HEK293T (cell line): ENCODE data around the gene TMC1.

Experiments
- CTCF ChIA-PET: fragments of 350-600 bp; formaldehyde crosslinking; extraction: SDS; loops from one replicate; lab custom pipeline; 2021; ENCODE audit warnings: antibody characterized with exemption, inconsistent platforms; lab: Yijun Ruan, JAX
- POLR2A ChIA-PET: fragments of 350-600 bp; formaldehyde crosslinking; extraction: SDS; loops from one replicate; lab custom pipeline; 2020; ENCODE audit warnings: antibody characterized with exemption, inconsistent platforms; lab: Yijun Ruan, JAX
- DNase-seq: peaks from one replicate; pipeline ENCODE4 v3.0.0; 2012; ENCODE audit warnings: mixed read lengths; ENCODE audit errors: extremely low spot score
- ARNT ChIP-seq: fragments of 450-650 bp; IDR thresholded peaks from 2 replicates; pipeline ENCODE4 v1.6.1; 2017; ENCODE audit warnings: mild to moderate bottlenecking
- BHLHE40 ChIP-seq: fragments of 450-650 bp; IDR thresholded peaks from 2 replicates; pipeline ENCODE4 v1.6.1; 2016; ENCODE audit warnings: mild to moderate bottlenecking, moderate library complexity, borderline replicate concordance
- CTBP1 ChIP-seq: fragments of 450-650 bp; IDR thresholded peaks from 2 replicates; pipeline ENCODE4 v1.6.1; 2016; ENCODE audit warnings: borderline replicate concordance
- ELF4 ChIP-seq: fragments of 450-650 bp; IDR thresholded peaks from 2 replicates; pipeline ENCODE4 v1.6.1; 2017; ENCODE audit warnings: antibody characterized with exemption
- FOXA1 ChIP-seq: fragments of 450-650 bp; IDR thresholded peaks from 2 replicates; pipeline ENCODE4 v1.6.1; 2016; ENCODE audit warnings: mild to moderate bottlenecking
- FOXK2 ChIP-seq: fragments of 450-650 bp; IDR thresholded peaks from 2 replicates; pipeline ENCODE4 v1.6.1; 2016; ENCODE audit warnings: mild to moderate bottlenecking
- FOXM1 ChIP-seq: fragments of 450-650 bp; IDR thresholded peaks from 2 replicates; pipeline ENCODE4 v1.6.1; 2017; ENCODE audit warnings: mild to moderate bottlenecking, borderline replicate concordance
- HDGF ChIP-seq: fragments of 450-650 bp; IDR thresholded peaks from 2 replicates; pipeline ENCODE4 v1.6.1; 2017; ENCODE audit warnings: antibody characterized with exemption, borderline replicate concordance
- L3MBTL2 ChIP-seq: fragments of 450-650 bp; conservative IDR thresholded peaks from 2 replicates; pipeline ENCODE4 v1.6.1; 2016; ENCODE audit warnings: mild to moderate bottlenecking
- LEF1 ChIP-seq: fragments of 450-650 bp; IDR thresholded peaks from 2 replicates; pipeline ENCODE4 v1.6.1; 2017; ENCODE audit warnings: mild to moderate bottlenecking, borderline replicate concordance
- NFRKB ChIP-seq: fragments of 450-650 bp; IDR thresholded peaks from 2 replicates; pipeline ENCODE4 v1.6.1; 2016; ENCODE audit warnings: mild to moderate bottlenecking, moderate library complexity
- SP1 ChIP-seq: fragments of 450-650 bp; IDR thresholded peaks from 2 replicates; pipeline ENCODE4 v1.6.1; 2017
- SUZ12 ChIP-seq: fragments of 450-650 bp; IDR thresholded peaks from 2 replicates; pipeline ENCODE4 v1.6.1; 2016; ENCODE audit warnings: mild to moderate bottlenecking
- TARDBP ChIP-seq: fragments of 450-650 bp; IDR thresholded peaks from 2 replicates; pipeline ENCODE4 v1.6.1; 2016
- ZNF384 ChIP-seq: fragments of 450-650 bp; IDR thresholded peaks from 2 replicates; pipeline ENCODE4 v1.6.1; 2016
- TF ChIP-seq, protein P1 (sequence below): fragments of 450-650 bp; IDR thresholded peaks from 2 replicates; pipeline ENCODE4 v1.6.1; 2016

Gene TMC1

DNA sequence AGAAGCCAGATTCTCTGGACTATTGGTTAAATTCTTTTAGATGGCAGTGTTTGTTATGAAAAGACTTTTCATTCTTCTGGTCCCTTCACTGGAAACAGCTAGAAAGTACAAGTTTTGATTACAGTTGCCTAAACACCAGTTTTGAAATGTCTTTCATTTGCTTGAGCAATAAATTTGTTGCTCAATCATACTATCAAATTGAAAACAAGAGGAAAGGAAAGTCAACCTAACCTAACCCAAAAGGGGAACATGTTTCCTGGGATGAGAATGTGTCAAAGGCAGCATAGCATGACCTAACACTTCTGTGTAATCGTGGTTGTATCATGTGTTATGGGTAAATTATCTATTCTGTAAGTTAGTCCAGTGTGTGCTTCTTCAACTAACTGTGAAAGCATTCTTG, 213.2 kb downstream of the TMC1 start:
- TF ChIP-seq SUZ12, result no peak
- no peak for TF ChIP-seq ELF4
- TF ChIP-seq ZNF384, result no peak
- TF ChIP-seq LEF1, result no peak
- TF ChIP-seq TARDBP, result no peak
- no peak for TF ChIP-seq ARNT
- no peak for TF ChIP-seq FOXM1
- TF ChIP-seq CTBP1, result no peak
- TF ChIP-seq L3MBTL2, result no peak
- TF ChIP-seq, protein P1, sequence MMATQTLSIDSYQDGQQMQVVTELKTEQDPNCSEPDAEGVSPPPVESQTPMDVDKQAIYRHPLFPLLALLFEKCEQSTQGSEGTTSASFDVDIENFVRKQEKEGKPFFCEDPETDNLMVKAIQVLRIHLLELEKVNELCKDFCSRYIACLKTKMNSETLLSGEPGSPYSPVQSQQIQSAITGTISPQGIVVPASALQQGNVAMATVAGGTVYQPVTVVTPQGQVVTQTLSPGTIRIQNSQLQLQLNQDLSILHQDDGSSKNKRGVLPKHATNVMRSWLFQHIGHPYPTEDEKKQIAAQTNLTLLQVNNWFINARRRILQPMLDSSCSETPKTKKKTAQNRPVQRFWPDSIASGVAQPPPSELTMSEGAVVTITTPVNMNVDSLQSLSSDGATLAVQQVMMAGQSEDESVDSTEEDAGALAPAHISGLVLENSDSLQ, result no peak
- no peak for DNase-seq
- ChIA-PET POLR2A (no interaction called here), CTCF (no interaction called here)

DNA sequence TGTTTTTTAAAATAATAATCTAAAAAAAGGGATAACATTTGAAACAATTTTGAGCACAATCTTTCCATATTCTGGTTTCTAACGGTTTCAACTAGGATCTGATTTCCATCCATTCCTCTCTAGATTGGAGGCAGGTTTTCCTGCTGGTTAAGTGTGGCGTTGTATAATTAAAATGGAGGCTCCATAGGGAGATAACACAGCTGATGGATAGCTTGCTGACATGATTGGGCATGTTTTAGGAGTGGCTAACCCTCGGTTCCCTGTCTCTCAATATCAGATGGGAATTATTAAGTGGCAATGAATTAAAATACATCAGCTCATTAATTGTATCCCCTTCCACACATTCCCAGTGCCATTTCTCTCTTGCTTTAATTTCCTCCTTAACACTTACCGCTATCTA, 222.4 kb downstream of the TMC1 start:
- CTCF ChIA-PET, result no interaction called here
- no peak for DNase-seq
- POLR2A ChIA-PET, result no interaction called here
- no peak for TF ChIP-seq CTBP1
- TF ChIP-seq TARDBP, result no peak
- TF ChIP-seq, protein P1, result no peak
- TF ChIP-seq BHLHE40, result no peak

DNA sequence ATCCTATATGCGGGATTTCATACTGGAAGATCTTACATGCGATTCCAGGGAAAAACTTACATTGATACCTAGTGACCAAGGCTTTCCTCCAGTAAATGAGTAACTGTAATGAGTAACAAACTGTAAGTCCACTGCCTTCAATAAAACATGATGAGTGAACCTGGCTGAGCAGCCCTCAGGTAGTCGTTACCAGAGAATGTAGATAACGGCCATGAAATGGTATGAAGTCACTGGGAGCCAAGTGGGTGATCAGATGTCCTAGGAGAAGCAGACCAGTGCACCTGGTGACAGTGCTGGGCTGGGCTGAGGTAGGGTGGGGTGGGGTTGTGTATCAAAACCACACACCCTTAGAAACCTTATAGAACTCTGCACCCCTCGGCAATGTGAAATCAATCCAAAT, 227.9 kb downstream of the TMC1 start:
- POLR2A ChIA-PET, result no interaction called here
- TF ChIP-seq SUZ12, result no peak
- CTCF ChIA-PET, result no interaction called here
- DNase-seq, result no peak

DNA sequence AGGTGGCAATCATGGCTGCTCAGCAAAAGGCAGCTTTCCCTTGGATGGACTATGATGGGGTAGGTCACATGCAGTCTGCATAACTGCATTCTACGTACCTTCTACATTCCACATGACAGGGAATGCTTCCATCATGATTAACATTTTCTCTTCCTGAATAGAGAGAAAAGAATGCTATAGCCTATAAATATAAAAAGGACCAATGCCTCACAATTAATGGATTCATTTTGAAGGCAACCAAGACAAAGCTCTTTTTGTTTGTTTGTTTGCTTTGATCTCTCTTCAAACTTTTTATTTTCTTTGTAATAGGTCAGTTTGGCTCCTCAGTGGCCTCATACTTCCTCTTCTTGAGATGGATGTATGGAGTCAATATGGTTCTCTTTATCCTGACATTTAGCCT, 230.1 kb downstream of the TMC1 start:
- DNase-seq, result no peak
- no peak for TF ChIP-seq FOXA1
- no peak for TF ChIP-seq FOXM1
- no peak for TF ChIP-seq FOXK2
- ChIA-PET POLR2A (no interaction called here), CTCF (no interaction called here)

DNA sequence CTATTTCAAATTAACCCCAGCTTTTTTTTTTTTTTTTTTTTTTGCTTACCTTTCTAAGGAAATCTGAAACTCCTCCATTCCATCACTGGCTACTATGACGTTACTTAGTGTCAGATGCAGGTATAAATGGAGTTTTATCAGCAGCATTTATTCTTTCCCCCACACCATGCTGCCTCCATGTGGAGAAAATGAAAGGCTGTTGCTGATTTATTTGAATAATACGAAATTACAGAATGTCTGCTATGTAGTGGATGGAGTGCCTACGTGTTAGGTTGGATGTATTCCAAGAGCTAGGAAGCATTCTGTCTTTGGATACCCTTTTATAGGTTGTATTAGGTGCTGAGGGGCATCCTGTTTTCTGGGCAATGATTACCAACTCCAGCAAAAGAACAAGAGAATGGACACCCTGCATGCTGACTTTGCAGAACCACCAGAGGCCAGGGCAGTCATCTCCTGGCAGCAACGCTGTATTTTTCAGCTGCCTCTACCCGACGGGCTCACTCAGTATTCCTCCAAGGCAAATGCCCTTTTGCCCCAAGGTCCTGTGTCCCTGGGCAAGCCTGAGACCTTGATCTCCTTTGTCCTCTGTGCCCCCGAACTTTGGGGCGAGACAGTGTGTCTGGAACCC, 232.0 kb downstream of the TMC1 start:
- TF ChIP-seq, protein P1, result no peak
- TF ChIP-seq CTBP1 (no peak), ELF4 (no peak), L3MBTL2 (no peak), SP1 (no peak), FOXM1 (no peak), ZNF384 (no peak), ARNT (no peak)
- DNase-seq, result no peak
- POLR2A ChIA-PET, result no interaction called here
- CTCF ChIA-PET, result no interaction called here

DNA sequence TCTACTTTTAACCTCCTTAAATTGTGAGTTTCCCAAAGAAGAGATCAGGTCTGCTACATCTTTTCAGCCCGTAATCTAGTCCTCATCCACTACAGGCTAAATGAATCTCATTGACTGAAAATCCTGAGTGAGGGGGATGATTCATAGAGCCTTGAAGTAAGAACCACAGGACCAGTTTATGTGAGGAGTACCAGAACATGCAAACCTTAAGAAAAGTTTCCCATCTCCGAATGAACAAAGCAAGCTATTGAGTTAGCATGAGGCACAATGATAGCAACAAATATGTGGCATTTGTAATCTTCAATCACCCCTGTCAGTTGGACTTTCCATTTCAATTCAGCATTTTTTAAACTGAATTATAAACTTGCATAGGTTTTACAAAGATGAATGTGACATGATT, 234.4 kb downstream of the TMC1 start:
- TF ChIP-seq CTBP1 (no peak), L3MBTL2 (no peak), BHLHE40 (no peak)
- no peak for DNase-seq
- CTCF ChIA-PET, result no interaction called here
- POLR2A ChIA-PET, result no interaction called here

DNA sequence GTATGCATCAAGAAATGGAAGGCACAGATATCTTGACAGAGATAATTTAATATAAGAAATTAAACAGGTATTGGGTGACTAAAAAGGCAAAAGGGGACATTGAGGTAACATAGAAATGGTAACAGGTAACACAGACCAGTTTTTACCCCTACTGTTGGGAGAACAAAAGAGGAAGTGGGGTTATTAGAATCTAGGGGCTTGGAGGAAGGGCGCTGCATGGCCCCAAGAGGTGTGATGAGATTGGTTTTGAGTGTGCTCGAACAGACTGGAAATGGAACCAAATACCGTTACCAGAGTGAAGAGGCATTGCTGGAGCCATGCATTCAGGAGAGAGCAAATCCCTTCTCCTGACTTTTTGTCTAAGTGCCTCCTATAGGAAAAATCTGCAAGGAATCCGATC, 237.5 kb downstream of the TMC1 start:
- no peak for DNase-seq
- POLR2A ChIA-PET, result no interaction called here
- CTCF ChIA-PET, result no interaction called here
- no peak for TF ChIP-seq TARDBP
- no peak for TF ChIP-seq NFRKB
- no peak for TF ChIP-seq HDGF

DNA sequence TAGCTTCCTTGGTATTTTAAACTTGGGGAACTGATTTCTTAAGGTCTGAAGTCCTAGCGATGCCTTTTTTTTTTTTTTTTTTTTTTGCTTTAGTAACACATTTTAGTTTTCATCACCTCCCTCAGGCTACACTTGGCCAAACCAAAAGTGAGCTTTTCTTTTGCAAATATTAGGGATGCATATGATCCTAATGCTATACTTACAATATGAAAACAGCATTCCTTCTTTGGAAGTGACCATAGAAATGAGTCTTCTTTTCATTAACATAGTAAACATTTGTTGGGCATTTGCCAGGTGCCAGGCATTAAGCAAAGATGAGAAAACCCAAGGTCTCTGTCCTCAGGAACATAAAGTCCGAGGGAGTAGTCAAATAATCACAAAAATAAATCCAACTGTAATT, 241.6 kb downstream of the TMC1 start:
- no peak for DNase-seq
- TF ChIP-seq BHLHE40 (no peak), HDGF (no peak)
- ChIA-PET CTCF (interaction anchor here (0.6 to 0.7 kb wide), 2 partner anchors 102 to 289 kb away, joined by 3 read pairs; no protein-coding TSS in a partner anchor), POLR2A (no interaction called here)
